Activated CD8-positive, alpha-beta memory T cell treated with anti-CD3 and anti-CD28 coated beads for 48 hours (primary cell): ENCODE data around the gene DPM1.
A peak's percentile ranks its signal among the peaks of the same experiment; 100 is the strongest.

Source experiments
- DNase-seq, 3 experiments: peaks; one replicate each; pipeline ENCODE4 v3.0.0-alpha.2; 2020; ENCODE audit warnings: low read depth in 2 of 3, low spot score in 2 of 3

The DPM1 gene

DNA sequence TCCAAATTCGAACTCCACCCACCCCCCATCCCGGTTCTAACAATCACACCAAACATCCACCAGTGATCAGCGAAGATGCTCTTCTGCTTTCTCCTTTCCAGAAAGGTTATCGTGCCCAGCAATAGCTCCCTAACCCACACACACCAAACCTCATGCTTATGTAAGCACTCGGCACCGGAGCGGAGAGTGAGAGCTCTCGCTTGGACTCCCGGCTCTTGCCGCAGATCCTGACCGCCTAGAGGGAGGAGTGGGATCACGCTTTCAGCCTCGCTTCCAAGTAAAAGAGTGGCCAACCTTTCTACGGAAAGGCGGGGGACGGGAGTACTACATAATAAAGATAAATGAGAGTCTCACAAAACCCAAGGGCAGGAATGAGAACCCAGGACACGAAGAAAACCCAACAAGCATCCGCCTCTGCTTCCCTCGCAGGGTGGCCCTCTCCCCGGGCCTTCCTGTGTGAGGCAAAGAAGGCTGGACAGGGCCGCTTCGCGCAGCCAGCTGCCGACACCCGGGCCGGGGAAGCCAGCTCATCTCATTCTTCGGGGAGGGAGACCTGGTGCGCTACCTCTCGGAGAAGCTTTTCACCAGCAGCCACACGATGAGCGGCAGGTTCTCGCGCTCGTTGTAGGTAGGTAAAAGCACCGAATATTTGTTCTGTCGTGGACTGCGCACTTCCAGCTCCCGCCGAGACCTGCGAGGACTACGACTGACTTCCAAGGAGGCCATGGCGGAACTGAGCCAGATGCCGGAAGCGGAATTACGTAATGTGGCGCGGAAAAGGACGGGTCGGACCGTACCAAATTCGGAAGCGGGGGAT lies at the start of gene DPM1:
Gene DPM1, minus strand, starts transcription at position 735 of the 817 bp plus-strand sequence. Its CDS starts 9 bp downstream, at position 726.
- DNase-seq, result peak; percentile 56 to 77 (median 76)

DNA sequence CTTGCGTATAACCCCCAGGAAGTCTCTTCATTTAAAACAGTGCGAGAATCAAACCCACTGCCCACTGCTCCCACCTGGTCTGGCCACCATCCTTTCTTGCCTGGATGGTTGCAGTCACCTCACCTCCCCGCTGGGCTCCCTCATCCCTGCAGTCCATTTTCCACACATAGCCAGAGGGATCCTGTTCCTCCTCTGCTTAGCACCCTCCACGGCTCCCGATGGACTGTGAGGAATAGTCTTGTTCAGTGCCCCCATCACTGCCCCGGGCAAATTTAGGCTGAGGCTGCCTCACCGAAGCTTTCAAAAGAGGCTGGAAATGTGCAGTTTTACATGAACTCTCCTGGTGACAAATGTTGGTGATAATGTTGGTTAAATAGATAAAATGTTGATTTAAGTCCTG lies 46.9 kb upstream of the DPM1 start:
- DNase-seq, result no peak

DNA sequence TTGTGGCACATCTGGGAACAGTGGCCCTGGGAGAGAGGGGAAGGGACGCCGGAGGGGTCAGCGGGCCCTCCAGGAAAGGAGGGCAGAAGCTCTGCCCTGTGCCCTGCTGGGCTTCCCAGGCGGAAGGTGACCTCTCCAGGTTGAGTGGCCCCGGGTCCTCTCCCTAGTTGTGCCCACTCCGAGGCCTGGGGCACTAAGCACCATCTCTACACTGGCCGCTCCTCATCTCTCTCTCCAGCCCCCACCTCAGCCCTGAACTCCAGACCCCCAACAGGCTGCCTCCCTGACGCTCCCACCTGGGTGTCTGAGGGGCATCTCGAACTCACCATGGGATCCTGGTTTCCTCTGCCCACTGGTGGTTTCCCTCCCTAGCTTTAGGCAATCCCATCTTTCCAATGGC lies 46.4 kb upstream of the DPM1 start:
- no peak for DNase-seq

DNA sequence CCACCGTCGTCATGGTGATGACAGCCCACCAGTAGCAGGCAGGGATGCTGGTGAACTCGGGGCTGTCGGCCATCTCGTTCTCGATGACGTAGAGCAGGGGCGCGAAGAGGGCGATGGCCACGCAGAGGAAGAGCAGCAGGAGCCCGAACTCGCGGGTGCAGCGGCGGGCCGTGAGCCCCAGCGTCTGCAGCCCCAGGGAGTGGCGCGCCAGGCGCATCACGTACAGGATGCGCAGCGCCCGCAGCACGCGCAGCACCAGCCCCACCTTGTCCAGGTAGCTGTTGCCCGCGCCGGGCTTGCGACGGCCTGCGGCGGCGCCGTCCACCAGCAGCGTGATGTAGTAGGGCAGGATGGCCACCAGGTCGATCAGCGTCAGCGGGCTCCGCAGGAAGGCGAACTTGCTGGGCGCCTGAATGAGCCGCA lies 46.0 kb upstream of the DPM1 start:
- no peak for DNase-seq

DNA sequence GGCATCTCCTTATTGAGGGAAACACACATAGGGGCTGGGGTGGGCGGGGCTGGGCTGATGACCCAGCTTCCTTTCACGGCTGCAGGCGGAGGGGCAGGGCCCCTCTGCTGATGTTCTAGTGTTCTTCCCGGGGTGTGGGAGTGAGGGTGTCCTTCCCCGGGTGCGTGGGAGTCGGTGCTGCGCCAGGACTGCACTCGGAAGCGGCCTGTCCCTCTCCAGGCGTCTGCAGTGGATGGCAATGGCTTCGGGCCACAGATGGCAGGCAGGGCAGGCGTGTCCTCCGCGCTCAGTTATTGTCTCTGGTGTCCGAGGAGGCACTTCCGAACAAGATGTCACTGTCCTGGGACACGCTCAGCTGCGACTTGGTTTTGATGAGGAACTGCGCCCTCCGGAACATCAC lies 45.4 kb upstream of the DPM1 start:
- no peak for DNase-seq

DNA sequence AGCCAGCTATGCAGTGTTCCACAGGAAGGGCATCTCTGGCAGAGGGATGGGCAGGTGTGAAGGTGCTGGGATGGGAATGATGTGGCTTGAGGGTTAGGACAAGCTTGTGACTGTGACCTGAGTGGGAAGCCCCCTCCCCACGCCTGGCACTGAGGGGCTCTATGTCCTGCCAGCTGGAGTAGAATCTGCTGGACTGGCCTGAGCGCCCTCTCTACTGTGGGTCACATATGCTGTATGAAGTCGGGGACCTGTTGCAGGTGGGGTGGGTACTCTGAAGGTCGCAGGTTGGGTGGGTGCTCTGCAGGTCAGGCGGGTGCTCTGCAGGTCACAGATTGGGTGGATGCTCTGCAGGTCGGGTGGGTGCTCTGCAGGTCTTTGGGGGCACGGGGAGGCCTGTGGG lies 44.3 kb upstream of the DPM1 start:
- DNase-seq, result no peak

DNA sequence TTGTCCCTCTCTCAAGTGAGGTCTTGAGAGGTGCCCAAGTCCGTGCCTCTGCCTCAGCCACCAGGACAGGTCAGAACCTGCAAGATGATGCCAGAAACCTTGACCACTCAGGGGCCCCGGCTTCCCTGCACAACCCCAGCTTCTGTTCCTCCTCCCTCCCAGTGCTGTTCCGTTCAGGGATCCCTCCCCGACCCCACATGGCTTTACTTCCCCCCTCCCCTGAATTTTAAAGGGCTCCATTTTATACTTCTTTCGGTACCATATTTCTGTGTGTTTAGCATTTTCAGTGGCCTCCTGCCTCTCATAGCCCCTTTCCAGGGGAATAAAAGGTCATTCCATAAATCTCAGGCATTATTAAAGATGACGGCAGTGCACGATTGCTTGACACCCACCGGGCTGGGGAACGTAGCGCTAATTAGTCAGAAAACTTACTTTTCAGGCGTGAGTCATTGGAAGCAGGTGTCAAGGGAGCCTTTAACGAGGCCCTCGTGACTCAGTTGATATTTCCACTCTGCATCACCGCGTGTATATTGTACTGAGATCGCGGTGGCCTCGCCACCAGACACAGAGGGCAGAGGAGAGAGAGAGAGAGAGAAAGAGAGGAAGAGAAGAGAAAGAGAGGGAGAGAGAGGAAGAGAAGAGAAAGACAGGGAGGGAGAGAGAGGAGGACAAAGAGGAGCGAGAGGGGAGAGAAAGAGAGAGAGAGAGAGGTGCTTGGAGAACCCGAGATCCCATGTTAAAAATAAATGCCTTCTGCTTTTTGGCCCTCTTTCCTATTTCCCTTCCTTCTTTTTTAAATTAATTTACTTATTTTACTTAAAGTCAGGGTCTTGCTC lies 43.3 kb upstream of the DPM1 start:
- DNase-seq, result no peak

DNA sequence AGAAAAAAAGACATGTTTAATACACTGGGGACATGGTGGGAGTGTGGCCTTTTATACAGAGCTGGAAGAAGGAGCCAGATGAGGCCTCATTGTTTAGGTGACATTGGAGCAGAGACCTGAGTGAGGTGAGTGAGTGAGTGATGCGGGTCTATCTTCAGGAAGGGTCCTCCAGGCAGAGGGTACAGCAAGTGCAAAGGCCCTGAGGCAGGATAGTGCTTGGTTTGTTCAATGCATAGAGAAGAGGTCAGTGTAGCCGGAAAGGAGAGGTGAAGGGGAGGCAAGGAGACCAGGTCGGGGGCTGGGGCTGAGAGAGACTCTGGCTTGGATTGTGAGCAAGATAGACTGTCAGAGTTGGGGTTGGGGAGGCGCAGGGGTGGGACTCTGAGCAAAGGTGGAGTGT lies 41.0 kb upstream of the DPM1 start:
- DNase-seq, result no peak

DNA sequence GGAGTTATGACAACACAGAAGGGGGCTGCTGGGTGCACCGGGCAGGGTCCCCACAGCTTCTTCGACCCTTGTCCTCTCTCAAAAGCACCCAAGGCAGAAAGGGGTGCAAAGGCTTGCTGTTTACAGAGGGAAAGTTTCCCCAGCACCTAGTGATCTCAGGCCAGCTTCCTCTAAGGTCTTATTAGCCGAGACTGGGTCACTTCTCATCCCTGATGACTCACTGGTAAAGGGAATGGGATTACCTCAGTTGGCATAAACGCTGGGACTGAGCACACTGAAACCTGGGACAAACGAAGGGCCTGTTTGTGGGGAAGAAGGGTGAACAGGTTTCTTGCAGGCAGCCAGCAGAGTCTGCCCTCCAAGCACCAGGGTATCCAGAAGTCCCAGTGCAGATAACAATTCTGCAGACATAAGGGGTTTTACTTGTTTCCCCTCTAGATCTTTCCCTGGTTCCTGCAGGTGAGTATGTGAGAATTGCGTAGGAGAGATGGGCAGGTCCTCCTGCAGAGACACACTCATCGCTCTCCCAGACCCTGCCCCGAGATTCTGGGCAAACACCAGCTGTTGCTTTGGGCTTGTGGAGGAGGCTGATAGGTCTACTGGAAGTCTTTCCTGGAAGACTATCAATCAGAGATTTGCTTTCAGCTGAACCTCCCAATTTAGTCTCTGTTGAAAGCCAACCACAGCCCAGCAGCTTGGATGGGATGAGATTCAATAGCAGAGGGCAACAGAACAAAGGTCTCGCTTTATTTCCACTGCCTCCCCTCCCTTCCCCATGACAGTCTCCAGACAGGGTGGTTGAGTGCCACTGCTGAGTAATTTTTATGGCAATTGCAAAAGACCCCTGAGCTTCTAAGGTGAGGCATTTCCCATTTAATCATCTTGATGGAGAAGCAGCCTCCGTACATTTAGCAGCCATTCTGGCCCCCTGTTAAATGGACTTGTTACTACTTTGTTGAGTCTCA lies 38.9 kb upstream of the DPM1 start:
- DNase-seq, result no peak

DNA sequence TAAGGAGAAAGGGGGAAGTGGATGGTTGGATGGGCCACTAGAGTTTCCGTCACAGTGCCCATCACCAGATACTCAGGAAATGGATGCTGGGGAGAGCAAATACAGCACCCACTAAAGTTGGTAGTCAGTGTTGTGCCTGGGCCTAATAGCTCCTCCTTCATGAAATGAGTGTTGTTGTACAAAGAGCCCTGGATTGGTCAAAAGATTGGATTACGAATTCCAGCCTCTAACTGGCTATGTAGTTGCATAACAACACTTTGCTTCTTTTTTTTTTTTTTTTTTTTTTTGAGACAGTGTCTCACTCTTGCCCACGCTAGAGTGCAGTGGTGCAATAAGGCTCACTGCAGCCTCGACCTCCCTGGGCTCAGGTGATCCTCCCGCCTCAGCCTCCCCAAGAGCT lies 37.2 kb upstream of the DPM1 start:
- no peak for DNase-seq

DNA sequence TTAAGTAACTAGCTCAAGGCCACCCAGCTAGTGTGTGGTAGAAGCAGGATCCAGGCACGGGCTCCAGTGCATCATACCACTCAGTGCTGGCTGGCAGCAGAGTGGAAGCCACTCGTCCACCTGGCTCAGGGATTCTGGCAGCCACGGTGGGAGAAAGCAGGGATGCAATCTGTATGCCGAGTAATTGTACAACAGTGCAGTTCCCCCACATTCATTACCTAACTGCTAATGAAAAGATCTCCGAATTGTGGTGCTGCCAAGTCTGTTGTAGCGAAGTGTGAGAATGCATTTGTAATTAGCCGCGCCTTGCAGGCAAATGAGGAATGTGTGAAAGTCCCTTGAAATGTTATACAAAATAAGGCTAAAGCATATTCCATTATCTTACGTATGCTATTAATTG lies 35.5 kb upstream of the DPM1 start:
- no peak for DNase-seq

DNA sequence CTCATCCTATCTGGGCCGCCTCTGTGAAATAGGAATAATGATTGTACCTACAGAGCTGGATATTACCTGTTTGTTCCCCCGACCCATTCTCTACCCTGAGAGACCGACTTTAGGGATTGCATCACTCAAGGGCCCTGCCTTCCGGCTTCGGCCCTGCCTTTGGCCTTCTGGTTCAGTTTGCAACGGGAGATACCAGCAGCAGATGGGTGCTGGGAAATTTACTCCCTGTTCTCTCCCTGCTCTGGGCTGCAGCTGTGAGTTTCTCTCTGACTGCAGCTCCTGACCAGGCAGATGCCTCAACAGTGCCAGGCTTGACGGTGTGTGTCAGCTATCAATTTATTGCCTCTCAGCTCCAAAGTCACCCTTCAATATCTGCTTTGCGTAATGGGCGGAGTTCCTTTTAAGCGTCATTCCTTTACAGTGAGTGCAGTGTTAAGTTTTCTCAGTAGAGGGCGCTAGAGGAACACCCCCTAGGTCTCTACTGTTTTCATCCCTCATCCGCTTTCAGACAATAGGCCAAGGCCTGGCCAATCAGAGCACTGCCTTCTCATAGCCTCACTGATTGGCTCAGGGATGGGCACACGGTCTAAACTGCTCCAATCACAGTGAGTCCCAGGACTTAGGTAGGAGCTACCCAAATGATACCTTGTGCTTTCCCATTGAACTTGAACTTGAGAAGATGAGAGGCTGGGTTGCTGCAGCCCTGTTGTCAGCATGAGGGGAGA lies 34.6 kb upstream of the DPM1 start:
- DNase-seq, result peak in 1 of 3 experiments; percentile 35

DNA sequence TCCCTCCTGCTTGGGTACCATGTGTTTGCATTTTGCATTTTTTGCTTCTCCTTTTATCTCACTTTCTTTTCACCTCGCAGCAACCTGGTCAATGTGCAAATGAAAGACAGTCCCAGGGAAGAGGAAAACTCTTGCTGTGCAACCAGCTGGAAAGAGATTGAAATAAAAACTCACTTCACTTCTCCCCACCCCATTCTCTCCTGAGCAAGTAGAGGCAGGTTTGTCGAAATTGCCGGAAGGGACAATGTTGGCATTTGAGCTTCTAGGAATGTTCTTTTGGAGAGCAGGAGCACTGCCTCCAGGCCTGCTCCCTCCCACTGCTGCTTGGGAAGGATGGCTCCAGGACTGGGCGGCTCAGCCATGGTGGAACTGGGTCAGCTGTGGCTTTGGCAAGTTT lies 34.0 kb upstream of the DPM1 start:
- DNase-seq, result no peak

DNA sequence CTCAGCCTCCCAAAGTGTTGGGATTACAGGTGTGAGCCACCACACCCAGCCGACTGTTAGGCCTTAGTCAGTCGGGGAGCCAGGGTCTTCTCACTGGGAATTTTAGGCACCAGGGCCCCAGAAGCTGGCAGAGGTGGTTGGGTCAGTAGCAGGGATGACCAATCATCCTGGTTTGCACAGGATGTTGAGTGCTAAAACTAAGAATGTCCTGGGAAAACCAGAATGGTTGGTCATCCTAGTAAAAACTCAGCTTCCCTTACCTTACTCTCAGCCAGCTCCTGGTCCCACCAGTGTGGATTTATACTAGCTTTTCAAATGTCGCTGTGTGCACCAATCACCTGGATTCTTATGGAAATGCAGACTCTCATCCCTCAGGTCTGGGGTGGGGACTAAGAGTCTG lies 32.7 kb upstream of the DPM1 start:
- no peak for DNase-seq

DNA sequence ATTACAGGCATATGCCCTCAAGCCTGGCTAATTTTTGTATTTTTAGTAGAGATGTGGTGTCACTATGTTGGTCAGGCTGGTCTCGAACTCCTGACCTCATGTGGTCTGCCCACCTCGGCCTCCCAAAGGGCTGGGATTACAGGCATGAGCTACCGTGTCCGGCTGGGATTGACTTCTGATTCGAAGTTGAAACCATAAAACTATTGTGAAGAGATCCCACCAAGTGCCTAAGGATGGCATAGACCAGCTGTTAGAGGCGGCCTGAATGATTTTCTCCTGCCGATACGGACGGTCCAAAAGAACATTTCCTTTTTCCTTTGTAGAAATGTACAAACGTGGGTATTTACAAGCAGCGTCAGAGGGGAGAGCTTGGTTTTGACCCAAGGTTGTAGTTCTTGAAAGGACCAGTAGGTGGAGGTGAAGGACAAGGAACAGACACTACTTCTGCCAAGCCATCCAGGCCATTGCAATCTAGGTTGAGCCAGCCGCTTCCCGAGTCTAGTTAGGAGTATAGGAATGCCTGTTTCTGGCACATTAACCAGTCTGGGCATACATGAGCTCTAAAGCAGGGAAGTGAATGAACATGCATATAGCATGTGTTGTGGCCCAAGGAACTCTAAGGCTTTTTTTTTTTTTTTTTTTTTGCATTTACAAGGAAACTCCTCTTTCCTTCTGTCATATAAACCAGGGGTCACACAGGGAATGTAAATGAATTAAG lies 29.3 kb upstream of the DPM1 start:
- DNase-seq, result peak in 2 of 3 experiments; percentile 12 to 40

DNA sequence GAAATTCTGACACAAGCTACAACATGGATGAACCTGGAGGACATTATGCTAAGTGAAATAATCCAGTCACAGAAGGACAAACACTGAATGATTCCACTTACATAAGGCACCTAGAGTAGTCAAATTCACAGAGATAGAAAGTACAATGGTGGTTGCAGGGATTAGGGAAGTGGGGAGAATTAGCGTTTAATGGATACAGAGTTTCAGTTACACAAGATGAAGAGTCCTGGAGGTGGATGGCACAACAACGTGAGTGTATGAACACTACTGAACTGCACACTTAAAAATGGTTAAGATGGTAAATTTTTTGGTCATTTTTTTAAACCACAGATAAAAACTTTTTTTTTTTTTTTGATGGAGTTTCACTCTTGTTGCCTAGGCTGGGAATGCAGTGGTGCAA lies 25.0 kb upstream of the DPM1 start:
- no peak for DNase-seq

DNA sequence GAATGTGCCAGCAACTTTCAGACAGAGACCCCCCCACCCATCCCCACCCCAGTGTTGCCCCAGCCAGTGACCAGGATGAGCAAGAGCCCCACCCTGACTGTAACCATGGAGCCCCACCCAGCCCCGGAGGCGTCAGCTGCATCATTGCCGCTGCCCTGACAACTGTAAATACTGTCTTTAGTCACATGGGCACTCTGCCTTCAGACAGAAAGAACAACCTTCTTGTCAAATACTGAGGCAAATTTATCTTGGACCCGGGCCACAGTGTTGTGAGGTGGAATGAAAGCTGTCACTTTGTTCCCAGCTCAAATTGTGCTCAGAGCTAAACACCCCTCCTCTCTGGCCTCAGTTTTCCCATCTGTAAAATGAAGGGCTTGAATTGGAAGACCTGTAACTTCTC lies 24.0 kb upstream of the DPM1 start:
- DNase-seq, result no peak

DNA sequence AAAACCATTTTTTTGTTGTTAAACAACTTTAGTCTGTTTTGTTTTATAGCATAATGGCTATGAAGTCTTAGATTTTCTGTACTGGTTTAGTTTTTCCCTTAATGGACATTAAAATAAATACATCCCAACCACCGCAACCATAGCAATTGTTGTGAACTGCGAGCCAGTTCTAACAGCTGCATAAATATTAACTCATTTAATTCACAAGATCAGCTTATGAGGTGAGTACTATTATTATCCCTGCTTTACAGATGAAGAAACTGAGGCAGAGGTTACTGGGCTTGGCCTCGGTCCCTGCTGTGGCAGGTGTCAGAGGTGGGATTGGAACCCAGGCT lies 23.3 kb upstream of the DPM1 start:
- DNase-seq, result no peak

DNA sequence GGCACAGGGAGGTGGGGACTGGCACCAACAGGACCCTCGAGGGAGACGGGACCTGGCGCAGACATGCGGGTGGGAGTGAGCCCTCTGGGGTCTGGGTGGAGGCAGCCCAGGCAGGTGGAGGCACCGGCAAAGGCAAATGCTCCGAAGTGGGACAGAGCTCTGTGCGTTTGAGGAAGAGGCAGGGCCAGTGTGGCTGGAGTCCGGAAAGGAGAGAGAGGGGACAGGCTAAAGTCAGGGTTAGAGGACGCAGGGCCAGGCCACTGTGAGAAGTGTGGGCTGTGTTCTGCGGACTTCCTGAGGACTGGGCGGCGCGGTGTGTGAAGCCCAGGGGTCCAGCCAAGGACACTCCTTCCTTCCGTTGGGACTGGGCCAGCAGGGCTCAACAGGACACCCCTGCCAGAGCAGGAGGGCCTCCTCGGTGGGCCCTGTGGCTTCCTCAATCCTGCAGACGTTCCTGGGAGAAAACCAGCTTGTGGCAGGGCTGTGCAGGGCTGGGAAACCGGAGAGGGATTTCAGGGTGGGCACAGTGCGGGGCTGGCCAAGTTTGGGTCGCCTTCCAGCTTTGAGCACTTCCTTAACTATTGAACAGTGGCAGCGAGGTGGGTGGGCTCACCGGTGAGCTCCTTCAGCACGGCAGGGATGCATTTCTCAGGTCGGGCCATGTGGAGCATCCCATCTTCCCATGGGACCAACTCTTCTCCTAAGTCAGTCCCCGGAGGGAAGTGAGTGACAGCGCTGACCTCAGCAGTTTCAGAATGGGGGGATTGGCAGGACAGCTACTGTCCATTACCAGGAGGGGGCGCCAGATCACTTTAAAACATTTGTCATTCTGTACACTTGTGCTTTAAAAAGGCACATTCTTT lies 22.8 kb upstream of the DPM1 start:
- peak in 2 of 3 experiments; percentile 42 to 59 for DNase-seq
